Measurements from ENCODE around the gene VEZT.

DNA sequence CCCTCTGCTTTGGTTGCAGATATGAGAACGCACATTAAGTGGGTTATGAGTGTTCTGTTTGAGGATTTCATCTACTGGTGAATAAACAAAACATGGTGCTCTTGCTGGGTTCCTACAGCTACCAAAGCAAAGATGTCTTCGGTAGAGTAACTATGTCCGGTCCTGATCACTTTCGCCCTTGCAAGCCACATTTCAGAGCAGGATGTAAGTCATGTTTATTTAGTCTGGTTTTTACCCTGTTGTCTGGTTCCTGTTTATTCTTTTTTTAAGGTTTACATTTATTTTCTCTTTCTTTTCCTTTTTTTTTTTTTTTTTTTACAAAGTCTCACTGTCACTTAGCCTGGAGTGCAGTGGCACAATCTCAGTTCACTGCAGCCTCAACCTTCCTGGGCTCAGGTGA, 99.2 kb downstream of the VEZT start:
- TF ChIP-seq, protein P1, sequence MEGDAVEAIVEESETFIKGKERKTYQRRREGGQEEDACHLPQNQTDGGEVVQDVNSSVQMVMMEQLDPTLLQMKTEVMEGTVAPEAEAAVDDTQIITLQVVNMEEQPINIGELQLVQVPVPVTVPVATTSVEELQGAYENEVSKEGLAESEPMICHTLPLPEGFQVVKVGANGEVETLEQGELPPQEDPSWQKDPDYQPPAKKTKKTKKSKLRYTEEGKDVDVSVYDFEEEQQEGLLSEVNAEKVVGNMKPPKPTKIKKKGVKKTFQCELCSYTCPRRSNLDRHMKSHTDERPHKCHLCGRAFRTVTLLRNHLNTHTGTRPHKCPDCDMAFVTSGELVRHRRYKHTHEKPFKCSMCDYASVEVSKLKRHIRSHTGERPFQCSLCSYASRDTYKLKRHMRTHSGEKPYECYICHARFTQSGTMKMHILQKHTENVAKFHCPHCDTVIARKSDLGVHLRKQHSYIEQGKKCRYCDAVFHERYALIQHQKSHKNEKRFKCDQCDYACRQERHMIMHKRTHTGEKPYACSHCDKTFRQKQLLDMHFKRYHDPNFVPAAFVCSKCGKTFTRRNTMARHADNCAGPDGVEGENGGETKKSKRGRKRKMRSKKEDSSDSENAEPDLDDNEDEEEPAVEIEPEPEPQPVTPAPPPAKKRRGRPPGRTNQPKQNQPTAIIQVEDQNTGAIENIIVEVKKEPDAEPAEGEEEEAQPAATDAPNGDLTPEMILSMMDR (IDR thresholded peaks at IDR 0.05), result no peak
- TF ChIP-seq POLR2A (IDR thresholded peaks at IDR 0.05) (no peak), POLR2AphosphoS5 (IDR thresholded peaks at IDR 0.05) (no peak)
